Peyer's patch (tissue), 4 donors: ENCODE measurements around the gene ZBTB7C.

Experiments used
- POLR2A ChIP-seq, 2 donors: fragments of 450-650 bp; IDR thresholded peaks; one replicate each; pipeline ENCODE4 v1.5.1; 2017; ENCODE audit warnings: antibody characterized with exemption in 2 of 2, mild to moderate bottlenecking in 2 of 2, moderate library complexity in 2 of 2
- TF ChIP-seq, protein P1 (sequence below), 6 experiments: fragments of 450-650 bp in 4 of 6; fragments of 200-600 bp in 2 of 6; sonication (generic) in 1 of 6; IDR thresholded peaks; one replicate each; pipeline ENCODE4 v1.5.1; 2017 to 2019; ENCODE audit warnings: antibody characterized with exemption in 6 of 6, mild to moderate bottlenecking in 3 of 6, moderate library complexity in 1 of 6

DNA sequence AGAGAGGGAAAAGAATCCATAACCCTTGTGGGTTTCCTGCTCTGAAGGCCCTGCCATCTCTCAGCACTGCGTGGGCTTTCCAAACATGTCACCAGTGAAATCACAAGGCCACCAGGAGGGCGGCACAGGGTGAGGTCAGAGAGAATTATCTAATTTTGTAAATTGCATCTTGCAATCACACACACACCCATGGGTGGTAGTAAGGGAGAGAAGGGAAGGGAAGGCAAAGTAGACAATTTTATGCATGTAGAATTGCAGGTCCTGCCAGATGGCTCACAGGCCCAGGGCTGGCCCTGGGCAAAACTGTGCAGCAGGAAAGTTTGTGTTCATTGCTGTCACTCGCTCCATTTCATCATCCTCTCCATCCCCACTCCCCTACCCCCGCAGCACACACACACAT, 21.0 kb upstream of the ZBTB7C start:
- TF ChIP-seq, protein P1, sequence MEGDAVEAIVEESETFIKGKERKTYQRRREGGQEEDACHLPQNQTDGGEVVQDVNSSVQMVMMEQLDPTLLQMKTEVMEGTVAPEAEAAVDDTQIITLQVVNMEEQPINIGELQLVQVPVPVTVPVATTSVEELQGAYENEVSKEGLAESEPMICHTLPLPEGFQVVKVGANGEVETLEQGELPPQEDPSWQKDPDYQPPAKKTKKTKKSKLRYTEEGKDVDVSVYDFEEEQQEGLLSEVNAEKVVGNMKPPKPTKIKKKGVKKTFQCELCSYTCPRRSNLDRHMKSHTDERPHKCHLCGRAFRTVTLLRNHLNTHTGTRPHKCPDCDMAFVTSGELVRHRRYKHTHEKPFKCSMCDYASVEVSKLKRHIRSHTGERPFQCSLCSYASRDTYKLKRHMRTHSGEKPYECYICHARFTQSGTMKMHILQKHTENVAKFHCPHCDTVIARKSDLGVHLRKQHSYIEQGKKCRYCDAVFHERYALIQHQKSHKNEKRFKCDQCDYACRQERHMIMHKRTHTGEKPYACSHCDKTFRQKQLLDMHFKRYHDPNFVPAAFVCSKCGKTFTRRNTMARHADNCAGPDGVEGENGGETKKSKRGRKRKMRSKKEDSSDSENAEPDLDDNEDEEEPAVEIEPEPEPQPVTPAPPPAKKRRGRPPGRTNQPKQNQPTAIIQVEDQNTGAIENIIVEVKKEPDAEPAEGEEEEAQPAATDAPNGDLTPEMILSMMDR (IDR thresholded peaks at IDR 0.05), result no peak
- no peak for TF ChIP-seq POLR2A (IDR thresholded peaks at IDR 0.05)
